Peyer's patch (tissue), 4 donors: ENCODE measurements around the gene GRPEL1. TPM values are rescaled to one million over a fixed set of nuclear protein-coding genes. Genes with fewer than 3 reads are reported as not detected.

Source experiments
- DNase-seq, 3 donors: peaks; one replicate each; pipeline ENCODE4 v3.0.0-alpha.2; 2017 to 2019
- H3K27ac ChIP-seq, 4 donors: fragments of 200-600 bp; sonication (generic); one replicate each; pipeline ENCODE4 v1.5.1; 2016 to 2019
- H3K27me3 ChIP-seq, 2 donors: fragments of 200-600 bp; sonication (generic); one replicate each; pipeline ENCODE4 v1.5.1; 2019
- H3K36me3 ChIP-seq, 3 donors: fragments of 200-600 bp; sonication (generic); one replicate each; pipeline ENCODE4 v1.5.1; 2016 to 2019
- H3K4me1 ChIP-seq, 4 donors: fragments of 200-600 bp; sonication (generic); one replicate each; pipeline ENCODE4 v1.5.1; 2016 to 2019
- H3K4me3 ChIP-seq, 4 donors: fragments of 200-600 bp; sonication (generic); 1 replicate in 3 of 4; 2 replicates in 1 of 4; pipeline ENCODE4 v1.5.1; 2016 to 2019; ENCODE audit warnings: mild to moderate bottlenecking in 1 of 4
- H3K9me3 ChIP-seq, 4 donors: fragments of 200-600 bp; sonication (generic); one replicate each; pipeline ENCODE4 v1.5.1; 2016 to 2019; ENCODE audit warnings: mild to moderate bottlenecking in 1 of 4
- CTCF ChIP-seq, 6 experiments: fragments of 450-650 bp in 4 of 6; fragments of 200-600 bp in 2 of 6; sonication (generic) in 1 of 6; IDR thresholded peaks; one replicate each; pipeline ENCODE4 v1.5.1; 2017 to 2019; ENCODE audit warnings: antibody characterized with exemption in 6 of 6, mild to moderate bottlenecking in 3 of 6, moderate library complexity in 1 of 6
- POLR2A ChIP-seq, 2 donors: fragments of 450-650 bp; IDR thresholded peaks; one replicate each; pipeline ENCODE4 v1.5.1; 2017; ENCODE audit warnings: antibody characterized with exemption in 2 of 2, mild to moderate bottlenecking in 2 of 2, moderate library complexity in 2 of 2
- total RNA-seq, 4 donors: library from RNA; depleted of rRNA; stranded (reverse); fragments of >200 nt; gene quantifications; one replicate each; pipeline ENCODE4 v1.1.0, GENCODE V29; 2016

Gene GRPEL1
- total RNA-seq, 4 donors from 2014 or later, result 13.2 to 35.4 (median 17.8) TPM

- TF ChIP-seq CTCF (IDR thresholded peaks at IDR 0.05) (no peak), POLR2A (IDR thresholded peaks at IDR 0.05) (no peak)
- Histone ChIP-seq H3K4me1 (no peaks in the 10 kb centered on the region), H3K27ac (no peak overlapping the region), H3K4me3 (no peak overlapping the region), H3K9me3 (no peaks in the 10 kb centered on the region), H3K27me3 (no peaks in the 10 kb centered on the region), H3K36me3 (no peaks in the 10 kb centered on the region)
- DNase-seq, result no peak
Measured at GRCh38 chr4:7110546-7110945, 42.7 kb upstream of the GRPEL1 start.

- Histone ChIP-seq H3K27ac (no peak overlapping the region), H3K36me3 (no peaks in the 10 kb centered on the region), H3K9me3 (no peaks in the 10 kb centered on the region), H3K27me3 (no peaks in the 10 kb centered on the region), H3K4me1 (peaks cover 0 to 3% (median 0%) of the 10 kb centered on the region in 4 donors), H3K4me3 (no peak overlapping the region)
- TF ChIP-seq CTCF (IDR thresholded peaks at IDR 0.05) (no peak), POLR2A (IDR thresholded peaks at IDR 0.05) (no peak)
- no peak for DNase-seq
Measured at GRCh38 chr4:7109169-7109568, 41.3 kb upstream of the GRPEL1 start.

GRCh38 chr4:7108660-7109059, 40.8 kb upstream of the GRPEL1 start:
- TF ChIP-seq POLR2A (IDR thresholded peaks at IDR 0.05) (no peak), CTCF (IDR thresholded peaks at IDR 0.05) (no peak)
- Histone ChIP-seq H3K36me3 (no peaks in the 10 kb centered on the region), H3K27me3 (no peaks in the 10 kb centered on the region), H3K4me1 (peaks cover 0 to 8% (median 1%) of the 10 kb centered on the region in 4 donors), H3K9me3 (no peaks in the 10 kb centered on the region), H3K4me3 (no peak overlapping the region), H3K27ac (no peak overlapping the region)
- DNase-seq, result no peak

GRCh38 chr4:7108046-7108625, 40.3 kb upstream of the GRPEL1 start:
- TF ChIP-seq POLR2A (IDR thresholded peaks at IDR 0.05) (no peak), CTCF (IDR thresholded peaks at IDR 0.05) (no peak)
- no peak overlapping the region for H3K4me3 ChIP-seq
- DNase-seq, result no peak
- H3K27ac ChIP-seq, result no peak overlapping the region
- no peaks in the 10 kb centered on the region for H3K27me3 ChIP-seq
- no peaks in the 10 kb centered on the region for H3K36me3 ChIP-seq
- H3K4me1 ChIP-seq, result peaks cover 0 to 11% (median 2%) of the 10 kb centered on the region in 4 donors
- no peaks in the 10 kb centered on the region for H3K9me3 ChIP-seq

- Histone ChIP-seq H3K9me3 (no peaks in the 10 kb centered on the region), H3K27me3 (no peaks in the 10 kb centered on the region), H3K27ac (no peak overlapping the region), H3K36me3 (no peaks in the 10 kb centered on the region), H3K4me3 (no peak overlapping the region), H3K4me1 (peaks cover 0 to 17% (median 5%) of the 10 kb centered on the region in 4 donors)
- DNase-seq, result no peak
- no peak for TF ChIP-seq CTCF (IDR thresholded peaks at IDR 0.05)
- no peak for TF ChIP-seq POLR2A (IDR thresholded peaks at IDR 0.05)
Measured at GRCh38 chr4:7107166-7107905, 39.5 kb upstream of the GRPEL1 start.
